ENCODE results near the gene A1BG. TPM values are rescaled to one million over a fixed set of nuclear protein-coding genes. Genes with fewer than 3 reads are reported as not detected.

Gene A1BG
- total RNA-seq, 1 experiment from 2014 or later, result 1.2 TPM

GRCh38 chr19:58395220-58395978 is 42.1 kb upstream of the A1BG start, which contains the start of gene RNF225:
TSS of gene RNF225 (plus strand) at chr19:58395656. CDS start at chr19:58396090, 434 bp downstream.
- ChIA-PET POLR2A (no interaction called here), CTCF (no interaction called here)
- peak within 1 kb of the TSS; percentile 48 for H3K4me2 ChIP-seq (ENCODE audit: low read length)

More at GRCh38 chr19:58395220-58395978, 42.1 kb upstream of the A1BG start, which contains the start of gene RNF225:
- intact Hi-C loops (cut with micrococcal nuclease), result no loop called here
- Histone ChIP-seq H3K4me3 (replicated peaks in 1 of 2; ENCODE audit: low read depth in 1 of 2, low read length in 2 of 2) (no peak within 1 kb of the TSS), H3K9me2 (ENCODE audit: insufficient read depth) (no peaks in the 10 kb centered on the region), H4K20me1 (ENCODE audit: insufficient read depth) (peaks cover 27% of the 10 kb centered on the region; the same call in 1 of the 2 replicates), H3K36me3 (ENCODE audit: control insufficient read depth in 1 of 2, insufficient read depth in 2 of 2, low read length in 2 of 2) (peaks cover 22 to 47% of the 10 kb centered on the region in 2 experiments; a peak in 3 of 4 replicates), H3K27me3 (ENCODE audit: insufficient read depth, low read length) (no peaks in the 10 kb centered on the region), H3K9me3 (ENCODE audit: control insufficient read depth in 1 of 2, insufficient read depth in 1 of 2, low read depth in 1 of 2, low read length in 2 of 2) (no peaks in the 10 kb centered on the region), H3K79me2 (ENCODE audit: insufficient read depth, low read length) (peaks cover 31% of the 10 kb centered on the region), H3K27ac (ENCODE audit: low read depth, low read length) (peak within 1 kb of the TSS; percentile 36), H3K4me1 (ENCODE audit: control insufficient read depth in 1 of 2, insufficient read depth in 2 of 2, low read length in 2 of 2) (peaks cover 22 to 55% of the 10 kb centered on the region in 2 experiments), H3K9ac (ENCODE audit: low read length) (peak within 1 kb of the TSS; percentile 22), H2AFZ (ENCODE audit: low read depth, low read length, poor library complexity, severe bottlenecking) (no peak within 1 kb of the TSS)
- DNase-seq (ENCODE audit: low read depth, low spot score) (no peak), ATAC-seq (peak; percentile 76)
- no TSS peak for BruUV-seq (replicated peaks)
- RAD21 ChIA-PET (ENCODE audit: low non-redundant PET in 1 of 2, low total read pairs in 2 of 2, uncharacterized antibody in 2 of 2, unreplicated experiment in 2 of 2), result no interaction called here
- TF ChIP-seq ZBTB33 (IDR thresholded peaks at IDR 0.05; ENCODE audit: extremely low read depth, insufficient replicate concordance, low read length), result no peak
- TF ChIP-seq POLR2AphosphoS5 (IDR thresholded peaks at IDR 0.05; ENCODE audit: low read depth, low read length), result peak; percentile 81
- TF ChIP-seq JUND (IDR thresholded peaks at IDR 0.05), result peak; percentile 11; the same call in 1 of the 2 replicates
- no peak for TF ChIP-seq CTCF (IDR thresholded peaks at IDR 0.05 in 2 of 3, conservative IDR thresholded peaks at IDR 0.05 in 1 of 3; ENCODE audit: borderline replicate concordance in 1 of 3, insufficient read depth in 1 of 3, low read depth in 2 of 3, low read length in 2 of 3)
